Activated CD4-positive, alpha-beta memory T cell treated with anti-CD3 and anti-CD28 coated beads, Interleukin-2, amount 10 ng/mL, durations not matched to agents 7 days and 5 days (primary cell): ENCODE measurements around the gene SFMBT2. TPM values are rescaled to one million over a fixed set of nuclear protein-coding genes. Genes with fewer than 3 reads are reported as not detected.

Source experiments
- CTCF ChIA-PET: fragments of 350-600 bp; sonication (Branson Sonifier 250); formaldehyde crosslinking; loops from one replicate; lab custom pipeline; 2021; ENCODE audit warnings: antibody characterized with exemption, inconsistent platforms; lab: Charles Lee
- POLR2A ChIA-PET: fragments of 350-600 bp; sonication (Branson Sonifier 250); formaldehyde crosslinking; loops from one replicate; lab custom pipeline; 2021; ENCODE audit warnings: antibody characterized with exemption; lab: Charles Lee
- DNase-seq: peaks from one replicate; pipeline ENCODE4 v3.0.0-alpha.2; 2020
- H3K27ac Mint-ChIP-seq: one replicate; pipeline ENCODE4 v1.8.0; 2021; ENCODE audit warnings: mild to moderate bottlenecking, mixed read lengths
- H3K27me3 Mint-ChIP-seq: one replicate; pipeline ENCODE4 v1.8.0; 2021; ENCODE audit warnings: mixed read lengths
- H3K36me3 Mint-ChIP-seq: one replicate; pipeline ENCODE4 v1.8.0; 2021; ENCODE audit warnings: low read depth, mixed read lengths
- H3K4me1 Mint-ChIP-seq: one replicate; pipeline ENCODE4 v1.8.0; 2021; ENCODE audit warnings: mixed read lengths
- H3K4me3 Mint-ChIP-seq: one replicate; pipeline ENCODE4 v1.8.0; 2021; ENCODE audit warnings: mild to moderate bottlenecking, mixed read lengths
- H3K9me3 Mint-ChIP-seq: one replicate; pipeline ENCODE4 v1.8.0; 2021; ENCODE audit warnings: mixed read lengths
- total RNA-seq, 2 experiments: library from RNA; stranded (reverse); gene quantifications; one replicate each; pipeline ENCODE4 v1.2.3, GENCODE V29; 2021

SFMBT2 gene
- total RNA-seq, 2 experiments from 2014 or later, result 25.8 to 27.0 TPM

- H3K27me3 Mint-ChIP-seq, result no peaks in the 10 kb centered on the region
- peaks cover 20% of the 10 kb centered on the region for H3K36me3 Mint-ChIP-seq
- H3K4me3 Mint-ChIP-seq, result no peak overlapping the region
- no peaks in the 10 kb centered on the region for H3K9me3 Mint-ChIP-seq
- no peak for DNase-seq
- ChIA-PET CTCF (no interaction called here), POLR2A (no interaction called here)
- H3K4me1 Mint-ChIP-seq, result peaks cover 26% of the 10 kb centered on the region
- H3K27ac Mint-ChIP-seq, result no peak overlapping the region
Measured at GRCh38 chr10:7248148-7248547, 162.7 kb downstream of the SFMBT2 start.

DNA sequence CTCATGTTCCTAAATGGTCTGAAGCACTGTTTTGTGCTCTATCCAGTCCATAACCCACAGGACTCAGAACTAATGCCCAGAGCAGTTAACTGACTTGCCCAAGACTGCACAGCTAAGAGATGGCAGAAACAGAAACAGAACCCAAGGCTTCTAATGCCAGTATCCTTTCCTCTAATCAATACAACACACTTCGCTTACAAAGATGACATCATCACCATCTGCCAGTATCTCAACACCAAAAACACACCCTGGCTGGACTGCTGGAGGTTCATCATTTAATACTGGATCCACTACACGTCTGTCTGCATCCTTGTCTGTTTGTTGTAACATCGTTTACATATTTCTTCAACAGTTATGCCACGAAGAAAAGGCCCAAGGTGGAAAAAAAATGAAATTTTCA is 165.3 kb downstream of the SFMBT2 start:
- CTCF ChIA-PET, result interaction anchor here (1.8 kb wide), 1 partner anchor 10 kb away, joined by 4 read pairs; no protein-coding TSS in a partner anchor
- H3K36me3 Mint-ChIP-seq, result peaks cover 35% of the 10 kb centered on the region

DNA sequence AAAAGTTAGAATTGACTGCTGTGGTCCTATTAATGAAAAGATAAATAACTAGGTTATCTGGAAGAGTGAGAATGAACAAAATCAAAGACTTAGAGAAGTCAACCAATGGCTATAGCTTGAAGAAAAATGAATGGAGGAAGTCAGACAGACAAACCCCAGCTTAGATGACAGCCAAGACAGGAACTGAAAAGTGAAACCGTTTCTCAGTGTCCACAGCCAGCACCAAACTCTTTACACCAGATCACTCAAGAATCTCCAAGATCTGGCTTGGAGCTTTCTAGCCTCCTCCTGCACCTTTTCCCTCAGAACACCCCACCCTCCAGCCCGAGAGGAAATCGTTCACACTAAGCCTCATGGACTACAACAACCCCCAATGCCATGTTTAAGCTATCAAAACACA is 167.0 kb downstream of the SFMBT2 start:
- H3K27ac Mint-ChIP-seq, result peak overlapping the region; percentile 71

More for the DNA sequence above, 165.3 kb downstream of the SFMBT2 start:
- H3K4me1 Mint-ChIP-seq, result peaks cover 24% of the 10 kb centered on the region
- no peaks in the 10 kb centered on the region for H3K27me3 Mint-ChIP-seq
- no peak for DNase-seq
- H3K27ac Mint-ChIP-seq, result no peak overlapping the region
- no peak overlapping the region for H3K4me3 Mint-ChIP-seq
- H3K9me3 Mint-ChIP-seq, result peaks cover 2% of the 10 kb centered on the region
- POLR2A ChIA-PET, result no interaction called here

GRCh38 chr10:7243139-7243538 is 167.7 kb downstream of the SFMBT2 start:
- CTCF ChIA-PET, result interaction anchor here (1.0 to 1.9 kb wide), 3 partner anchors 15 to 323 kb away, joined by 3 to 6 read pairs (median 5); partner anchors contain the start of gene SFMBT2

More for the DNA sequence above, 167.0 kb downstream of the SFMBT2 start:
- Mint-ChIP-seq H3K36me3 (peaks cover 50% of the 10 kb centered on the region), H3K4me1 (peaks cover 39% of the 10 kb centered on the region), H3K4me3 (no peak overlapping the region), H3K9me3 (peaks cover 2% of the 10 kb centered on the region), H3K27me3 (no peaks in the 10 kb centered on the region)
- CTCF ChIA-PET, result interaction anchor here (1.0 to 1.9 kb wide), 4 partner anchors 12 to 324 kb away, joined by 3 to 6 read pairs (median 4); partner anchors contain the start of gene SFMBT2
- DNase-seq, result no peak
- POLR2A ChIA-PET, result interaction anchor here (1.1 to 2.1 kb wide), 6 partner anchors 8 to 57 kb away, joined by 3 to 11 read pairs (median 4); no protein-coding TSS in a partner anchor

GRCh38 chr10:7239312-7239985 is 171.4 kb downstream of the SFMBT2 start:
- CTCF ChIA-PET, result no interaction called here
- peak; percentile 51 for DNase-seq
- no peak overlapping the region for H3K4me3 Mint-ChIP-seq
- H3K4me1 Mint-ChIP-seq, result peaks cover 52% of the 10 kb centered on the region
- POLR2A ChIA-PET, result interaction anchor here (0.6 to 1.2 kb wide), 3 partner anchors 29 to 1240 kb away, joined by 3 to 4 read pairs (median 3); no protein-coding TSS in a partner anchor
- no peaks in the 10 kb centered on the region for H3K27me3 Mint-ChIP-seq
- H3K27ac Mint-ChIP-seq, result peak overlapping the region; percentile 33
- peaks cover 67% of the 10 kb centered on the region for H3K36me3 Mint-ChIP-seq
- H3K9me3 Mint-ChIP-seq, result peaks cover 9% of the 10 kb centered on the region

More at GRCh38 chr10:7243139-7243538, 167.7 kb downstream of the SFMBT2 start:
- no peak for DNase-seq
- H3K27ac Mint-ChIP-seq, result no peak overlapping the region
- POLR2A ChIA-PET, result interaction anchor here (1.1 to 2.1 kb wide), 5 partner anchors 9 to 57 kb away, joined by 3 to 11 read pairs (median 4); no protein-coding TSS in a partner anchor
- no peaks in the 10 kb centered on the region for H3K27me3 Mint-ChIP-seq
- peaks cover 49% of the 10 kb centered on the region for H3K36me3 Mint-ChIP-seq
- H3K4me3 Mint-ChIP-seq, result no peak overlapping the region
- H3K9me3 Mint-ChIP-seq, result peaks cover 2% of the 10 kb centered on the region
- H3K4me1 Mint-ChIP-seq, result peaks cover 42% of the 10 kb centered on the region

DNA sequence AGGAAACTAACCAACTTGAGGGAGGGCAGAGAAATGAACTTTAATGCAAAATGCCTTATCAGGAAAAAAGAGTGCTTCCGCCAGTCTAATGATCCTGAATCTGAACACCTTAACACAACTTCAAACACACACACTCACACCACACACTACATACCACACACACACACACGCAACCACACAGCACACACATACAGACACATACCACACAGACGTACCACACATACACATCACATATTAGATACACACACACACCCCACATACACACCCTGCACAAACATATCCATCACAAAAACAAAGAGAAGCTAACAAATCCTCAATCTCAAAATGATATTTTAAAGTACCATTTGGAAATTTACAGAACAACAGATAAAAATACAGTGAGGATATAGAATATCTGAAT is 175.5 kb downstream of the SFMBT2 start:
- Mint-ChIP-seq H3K9me3 (peaks cover 7% of the 10 kb centered on the region), H3K4me1 (peaks cover 51% of the 10 kb centered on the region), H3K36me3 (peaks cover 43% of the 10 kb centered on the region), H3K27ac (no peak overlapping the region), H3K27me3 (no peaks in the 10 kb centered on the region), H3K4me3 (no peak overlapping the region)
- ChIA-PET POLR2A (no interaction called here), CTCF (interaction anchor here (0.6 kb wide), 1 partner anchor 36 kb away, joined by 3 read pairs; no protein-coding TSS in a partner anchor)
- no peak for DNase-seq

- H3K27ac Mint-ChIP-seq, result no peak overlapping the region
- no peak overlapping the region for H3K4me3 Mint-ChIP-seq
- CTCF ChIA-PET, result interaction anchor here (0.7 to 1.2 kb wide), 2 partner anchors 15 to 314 kb away, joined by 3 read pairs; no protein-coding TSS in a partner anchor
- H3K27me3 Mint-ChIP-seq, result no peaks in the 10 kb centered on the region
- peaks cover 40% of the 10 kb centered on the region for H3K4me1 Mint-ChIP-seq
- POLR2A ChIA-PET, result interaction anchor here (1.1 kb wide), 2 partner anchors 9 to 43 kb away, joined by 3 read pairs; no protein-coding TSS in a partner anchor
- peaks cover 7% of the 10 kb centered on the region for H3K9me3 Mint-ChIP-seq
- no peak for DNase-seq
- H3K36me3 Mint-ChIP-seq, result peaks cover 35% of the 10 kb centered on the region
Measured at GRCh38 chr10:7234109-7234508, 176.7 kb downstream of the SFMBT2 start.

DNA sequence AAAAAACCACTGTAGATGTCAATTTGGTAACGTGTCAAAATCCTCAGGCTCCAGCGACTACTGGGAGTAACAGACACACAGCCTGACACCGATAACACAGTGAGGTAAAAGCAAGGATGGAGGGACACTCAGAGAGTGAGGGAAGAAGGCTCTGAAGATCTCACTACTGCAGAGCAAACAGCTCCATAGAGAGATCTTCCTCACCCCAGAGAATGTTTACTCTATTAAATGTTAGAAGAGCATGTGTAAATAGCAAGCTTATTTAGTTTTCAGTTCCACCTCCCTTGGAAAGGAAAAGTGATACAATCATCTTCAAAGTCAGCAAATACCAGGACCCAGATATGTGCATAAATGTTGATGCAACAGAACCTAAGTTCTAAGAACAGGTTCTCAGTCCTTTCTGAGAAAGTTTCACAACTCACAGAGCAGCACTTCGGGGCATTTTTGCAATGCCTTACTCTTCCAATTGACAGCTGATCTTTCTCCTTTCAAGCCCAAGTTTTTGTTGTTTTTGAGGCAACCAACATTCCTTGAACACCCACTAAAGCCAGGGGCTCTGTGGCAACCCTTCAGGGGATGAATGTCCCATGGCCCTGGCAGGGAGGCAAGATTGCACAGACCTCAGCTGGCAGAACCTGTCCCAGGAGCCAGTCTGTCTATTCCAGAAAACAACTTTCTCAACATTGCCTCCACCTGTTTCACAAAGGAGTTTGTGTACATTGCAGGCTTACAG is 177.4 kb downstream of the SFMBT2 start:
- CTCF ChIA-PET, result interaction anchor here (0.9 to 1.2 kb wide), 3 partner anchors 14 to 454 kb away, joined by 3 read pairs; no protein-coding TSS in a partner anchor
- H3K36me3 Mint-ChIP-seq, result peaks cover 32% of the 10 kb centered on the region
- H3K4me3 Mint-ChIP-seq, result no peak overlapping the region
- no peaks in the 10 kb centered on the region for H3K27me3 Mint-ChIP-seq
- DNase-seq, result no peak
- POLR2A ChIA-PET, result interaction anchor here (0.9 to 1.1 kb wide), 4 partner anchors 10 to 44 kb away, joined by 3 to 4 read pairs (median 4); no protein-coding TSS in a partner anchor
- H3K27ac Mint-ChIP-seq, result peak overlapping the region; percentile 7
- peaks cover 35% of the 10 kb centered on the region for H3K4me1 Mint-ChIP-seq
- H3K9me3 Mint-ChIP-seq, result peaks cover 7% of the 10 kb centered on the region

GRCh38 chr10:7231509-7232414 is 179.1 kb downstream of the SFMBT2 start:
- peaks cover 28% of the 10 kb centered on the region for H3K4me1 Mint-ChIP-seq
- peaks cover 7% of the 10 kb centered on the region for H3K9me3 Mint-ChIP-seq
- peaks cover 28% of the 10 kb centered on the region for H3K36me3 Mint-ChIP-seq
- no peak overlapping the region for H3K4me3 Mint-ChIP-seq
- H3K27me3 Mint-ChIP-seq, result no peaks in the 10 kb centered on the region
- DNase-seq, result no peak
- ChIA-PET POLR2A (no interaction called here), CTCF (interaction anchor here (1.0 kb wide), 1 partner anchor 312 kb away, joined by 3 read pairs; no protein-coding TSS in a partner anchor)
- no peak overlapping the region for H3K27ac Mint-ChIP-seq

DNA sequence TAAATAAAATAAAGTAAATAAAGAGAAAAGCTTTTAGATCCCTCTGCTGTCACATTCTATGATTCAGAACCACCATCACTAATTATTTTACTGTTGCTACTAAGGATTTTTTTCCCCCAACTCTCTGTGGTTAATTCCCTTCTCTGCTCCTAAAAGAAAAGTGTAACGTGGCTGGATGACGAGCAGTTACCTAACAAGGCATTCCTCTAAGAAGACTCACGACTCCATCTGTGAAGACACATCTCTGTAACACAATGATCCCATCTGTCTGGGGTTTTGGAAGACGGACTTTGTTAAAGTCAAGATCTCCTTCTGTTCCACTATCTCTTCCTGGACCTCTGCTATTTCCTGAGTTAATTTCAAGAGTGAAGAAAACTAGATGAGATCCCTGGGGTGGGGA is 179.9 kb downstream of the SFMBT2 start:
- no peaks in the 10 kb centered on the region for H3K27me3 Mint-ChIP-seq
- DNase-seq, result no peak
- no peak overlapping the region for H3K4me3 Mint-ChIP-seq
- H3K36me3 Mint-ChIP-seq, result peaks cover 27% of the 10 kb centered on the region
- H3K9me3 Mint-ChIP-seq, result peaks cover 7% of the 10 kb centered on the region
- H3K4me1 Mint-ChIP-seq, result peaks cover 28% of the 10 kb centered on the region
- POLR2A ChIA-PET, result interaction anchor here (1.3 kb wide), 1 partner anchor 11 kb away, joined by 3 read pairs; no protein-coding TSS in a partner anchor
- CTCF ChIA-PET, result interaction anchor here (1.0 kb wide), 1 partner anchor 311 kb away, joined by 3 read pairs; no protein-coding TSS in a partner anchor
- H3K27ac Mint-ChIP-seq, result no peak overlapping the region

GRCh38 chr10:7230036-7230435 is 180.8 kb downstream of the SFMBT2 start:
- peaks cover 3% of the 10 kb centered on the region for H3K9me3 Mint-ChIP-seq
- peaks cover 22% of the 10 kb centered on the region for H3K4me1 Mint-ChIP-seq
- no peak for DNase-seq
- ChIA-PET CTCF (interaction anchor here (0.7 kb wide), 1 partner anchor 58 kb away, joined by 4 read pairs; no protein-coding TSS in a partner anchor), POLR2A (interaction anchor here (1.3 kb wide), 1 partner anchor 10 kb away, joined by 3 read pairs; no protein-coding TSS in a partner anchor)
- no peak overlapping the region for H3K27ac Mint-ChIP-seq
- no peaks in the 10 kb centered on the region for H3K27me3 Mint-ChIP-seq
- peaks cover 28% of the 10 kb centered on the region for H3K36me3 Mint-ChIP-seq
- no peak overlapping the region for H3K4me3 Mint-ChIP-seq
